Activated CD4-positive, alpha-beta T cell treated with anti-CD3 and anti-CD28 coated beads, Interleukin-2, amount 50 U/mL, for 4 hours (primary cell): ENCODE measurements around the gene MAPK4.

ENCODE experiments used
- DNase-seq, 2 experiments: peaks; one replicate each; pipeline ENCODE4 v3.0.0-alpha.2; 2020

The MAPK4 gene

DNA sequence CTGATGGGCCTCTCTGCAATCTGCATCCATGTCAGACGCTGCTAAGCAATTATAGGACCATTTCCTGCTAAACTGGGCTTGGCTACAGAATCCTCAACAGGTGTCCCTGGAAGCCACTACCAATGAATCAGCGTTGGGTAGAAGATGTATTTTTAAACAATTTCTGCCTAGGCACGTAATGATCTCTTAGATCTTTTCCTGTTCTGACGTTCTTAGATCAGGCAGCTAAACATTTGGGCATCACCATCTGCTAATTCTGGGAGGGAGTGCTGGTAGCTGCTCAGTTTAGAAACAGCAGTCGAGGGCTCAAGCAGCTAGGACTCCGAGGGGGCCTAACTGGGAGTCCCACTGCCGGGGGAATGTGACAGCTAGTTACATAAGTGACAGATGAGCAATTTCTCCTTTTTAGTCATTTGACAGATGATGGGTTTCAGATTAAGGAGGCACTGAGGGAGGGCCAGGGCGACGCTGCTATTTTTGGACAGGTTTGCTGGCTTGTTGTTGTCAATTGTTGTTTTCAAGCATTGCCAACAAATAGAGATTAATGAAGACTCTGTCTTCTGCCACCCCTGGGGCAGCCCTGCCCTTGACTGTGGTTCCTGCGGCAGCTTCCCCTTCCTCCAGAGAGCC, 167.2 kb downstream of the MAPK4 start:
- no peak for DNase-seq

DNA sequence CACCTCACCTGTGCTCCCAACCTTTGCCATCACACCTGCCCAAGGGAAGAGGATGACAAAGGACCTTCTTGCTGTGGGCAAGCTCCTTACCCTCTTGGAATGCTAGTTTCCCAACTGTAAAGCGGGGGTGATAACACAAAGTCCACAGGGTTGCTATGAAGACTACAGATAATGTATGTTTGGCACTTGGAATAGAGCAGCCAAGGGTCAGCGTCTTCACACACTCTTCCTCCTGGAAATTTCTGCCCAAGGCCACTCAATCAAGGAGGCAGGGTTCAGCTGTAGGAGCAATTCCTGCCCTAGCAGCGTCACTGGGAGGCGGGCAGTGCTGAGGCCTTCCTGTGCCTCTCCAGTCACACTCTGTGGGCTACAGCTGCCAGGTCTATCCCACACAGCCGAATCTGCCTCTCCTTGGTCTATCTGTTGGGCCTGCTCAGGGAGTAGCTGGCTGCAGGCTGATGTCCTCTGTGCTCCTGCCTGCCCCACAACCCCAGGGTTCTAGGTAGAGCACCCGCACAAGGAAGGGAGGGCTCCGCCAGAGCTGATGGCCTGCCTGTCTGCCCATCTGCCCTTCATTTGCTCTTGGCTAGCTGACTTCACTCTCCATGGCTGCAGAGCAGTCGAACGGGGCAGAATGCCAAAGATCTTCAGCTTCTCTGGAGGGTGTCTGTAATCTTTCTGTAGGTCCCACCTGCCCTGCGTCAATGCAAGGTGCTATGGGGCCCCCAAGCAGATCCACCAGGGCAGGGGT, 168.0 kb downstream of the MAPK4 start:
- no peak for DNase-seq

DNA sequence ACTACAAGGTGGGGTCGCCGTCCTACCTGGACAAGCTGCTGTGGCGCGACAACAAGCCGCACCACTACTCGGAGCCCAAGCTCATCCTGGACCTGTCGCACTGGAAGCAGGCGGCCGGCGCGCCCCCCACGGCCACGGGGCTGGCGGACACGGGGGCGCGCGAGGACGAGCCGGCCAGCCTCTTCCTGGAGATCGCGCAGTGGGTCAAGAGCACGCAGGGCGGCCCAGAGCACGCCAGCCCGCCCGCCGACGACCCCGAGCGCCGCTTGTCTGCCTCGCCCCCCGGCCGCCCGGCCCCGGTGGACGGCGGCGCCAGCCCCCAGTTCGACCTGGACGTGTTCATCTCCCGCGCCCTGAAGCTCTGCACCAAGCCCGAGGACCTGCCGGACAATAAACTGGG, 169.5 kb downstream of the MAPK4 start:
- DNase-seq: no peak

DNA sequence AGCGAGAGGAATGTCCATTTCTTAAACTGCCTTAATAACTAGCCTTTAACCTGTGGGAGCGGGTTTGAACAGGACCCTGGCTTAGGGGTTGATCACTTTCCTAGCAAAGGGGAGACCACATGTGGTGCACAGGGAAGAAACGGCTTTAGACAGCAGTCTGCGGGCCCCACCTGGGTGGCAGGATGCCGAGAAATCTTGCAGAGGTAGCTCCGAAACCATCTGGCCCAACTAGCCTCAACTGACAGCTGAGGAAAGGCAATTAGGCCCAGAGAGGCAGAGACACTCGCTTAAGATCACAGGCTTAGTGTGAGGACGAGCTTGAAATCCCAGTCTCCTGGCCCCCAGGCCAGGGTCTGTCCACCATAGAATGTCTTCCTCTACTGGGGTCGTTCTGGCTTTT, 170.1 kb downstream of the MAPK4 start:
- no peak for DNase-seq

DNA sequence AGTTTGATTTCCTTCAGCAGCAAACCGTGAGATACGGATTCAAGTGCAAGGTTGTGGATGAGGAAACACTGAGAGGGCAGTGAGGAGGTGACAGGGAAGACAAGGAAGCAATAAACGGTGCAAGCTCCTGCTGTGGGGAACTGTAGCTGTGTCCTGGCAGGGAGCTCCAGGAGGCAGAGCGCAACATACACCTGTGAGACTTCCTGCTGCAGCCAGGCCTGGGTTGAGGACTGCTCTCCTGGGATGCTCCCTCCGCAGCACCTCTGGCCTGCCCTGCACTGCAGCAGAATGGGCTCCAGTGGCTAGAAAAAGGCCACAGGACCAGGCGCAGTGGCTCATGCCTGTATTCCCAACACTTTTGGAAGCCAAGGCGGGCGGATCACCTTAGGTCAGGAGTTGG, 174.5 kb downstream of the MAPK4 start:
- no peak for DNase-seq

DNA sequence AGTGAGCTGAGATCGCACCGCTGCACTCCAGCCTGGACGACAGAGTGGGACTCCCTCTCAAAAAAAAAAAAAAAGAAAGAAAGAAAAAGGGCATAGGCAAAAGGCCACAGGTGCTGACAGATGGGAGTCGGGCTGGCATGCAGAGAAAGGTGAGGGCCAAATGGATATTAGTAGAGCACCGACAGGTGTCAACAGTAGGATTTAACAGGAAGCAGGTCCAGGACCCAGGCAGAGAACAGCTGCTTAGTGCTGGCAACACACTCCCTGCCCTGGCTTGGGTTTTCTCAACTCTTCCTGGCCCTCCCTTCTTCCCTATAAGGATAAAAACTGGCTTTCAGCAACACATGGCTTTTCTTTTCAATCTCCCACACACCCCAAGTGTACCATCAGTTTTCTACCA, 175.0 kb downstream of the MAPK4 start:
- no peak for DNase-seq

DNA sequence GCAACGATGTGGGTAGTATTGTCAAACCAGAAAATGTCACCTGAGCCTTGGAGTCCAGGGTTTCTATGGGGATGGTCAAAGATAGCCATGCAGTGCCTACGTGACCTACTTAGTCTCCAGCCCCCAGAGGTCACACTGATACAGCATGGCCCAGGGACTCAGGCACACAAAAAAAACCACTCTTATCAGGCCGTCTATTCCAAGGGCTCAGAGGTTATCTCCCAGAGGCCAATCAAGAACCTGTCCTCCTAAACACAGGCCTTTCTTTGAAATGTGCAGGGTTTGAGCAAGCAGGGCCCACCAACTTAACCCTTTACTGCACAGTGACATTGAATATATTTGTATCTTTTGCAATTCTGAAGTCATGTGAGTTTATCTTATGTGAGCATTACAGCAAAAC, 177.2 kb downstream of the MAPK4 start:
- no peak for DNase-seq

DNA sequence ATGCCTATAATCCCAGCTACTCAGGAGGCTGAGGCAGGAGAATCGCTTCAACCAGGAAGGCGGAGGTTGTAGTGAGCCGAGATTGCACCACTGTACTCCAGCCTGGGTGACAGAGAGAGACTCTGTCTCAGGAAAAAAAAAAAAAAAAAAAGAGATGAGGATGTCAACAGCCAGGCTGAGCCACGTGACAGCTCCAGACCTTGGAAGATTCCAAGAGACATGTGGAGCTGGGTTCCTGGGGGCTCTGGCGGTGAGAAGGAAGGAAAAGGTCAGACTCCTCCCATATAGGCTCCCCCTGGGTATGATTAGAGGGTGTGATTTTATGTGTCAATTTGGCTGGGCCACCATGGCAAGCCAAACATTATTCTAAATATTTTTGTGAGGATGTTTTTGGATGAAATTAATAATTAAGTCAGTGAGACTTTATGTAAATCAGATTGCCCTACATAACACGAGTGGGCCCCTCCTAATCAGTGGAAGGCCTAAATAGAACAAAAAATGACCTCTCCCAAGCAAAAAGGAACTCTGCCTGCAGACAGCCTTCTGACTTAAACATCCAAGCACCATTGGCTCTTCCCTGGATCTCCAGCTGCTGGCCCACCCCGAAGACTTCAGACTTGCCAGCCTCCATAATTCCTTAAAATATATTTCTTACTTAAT, 178.3 kb downstream of the MAPK4 start:
- DNase-seq: no peak

DNA sequence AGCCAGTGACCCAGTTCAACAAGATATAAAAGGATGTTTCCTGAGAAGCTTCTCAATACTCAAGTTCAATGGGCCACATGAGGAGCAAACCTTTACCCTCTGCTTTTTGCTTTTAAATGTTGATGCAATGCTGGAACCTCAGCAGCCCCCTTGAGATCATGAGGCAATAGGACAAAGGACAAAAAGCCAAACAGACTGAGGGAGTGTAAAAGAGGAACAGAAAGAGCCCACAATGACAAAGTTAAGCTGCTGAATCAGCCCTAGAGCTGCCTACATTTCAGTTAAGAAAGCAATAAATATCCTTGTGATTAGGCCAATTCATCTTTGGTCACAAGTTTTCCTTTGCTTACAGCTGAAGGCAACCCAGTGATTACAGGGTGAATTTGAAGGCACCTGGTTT, 183.1 kb downstream of the MAPK4 start:
- no peak for DNase-seq

DNA sequence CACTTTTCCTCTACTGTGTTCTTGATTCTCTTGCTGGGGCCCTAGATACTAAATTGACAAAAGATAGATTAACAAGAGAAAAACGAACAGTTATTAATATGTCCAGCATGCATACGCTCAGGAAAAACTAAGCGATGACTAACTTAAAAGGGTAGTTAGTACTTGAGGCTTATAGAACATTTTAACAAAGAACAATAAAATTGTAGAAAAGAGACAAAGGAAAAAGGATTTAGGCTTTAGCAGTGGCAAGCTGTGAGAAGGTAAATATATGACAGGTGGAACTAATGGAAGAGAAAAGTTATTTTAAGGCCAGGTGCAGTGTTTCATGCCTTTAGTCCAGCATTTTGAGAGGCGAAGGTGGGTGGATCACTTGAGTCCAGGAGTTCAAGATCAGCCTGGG, 184.4 kb downstream of the MAPK4 start:
- DNase-seq: no peak

DNA sequence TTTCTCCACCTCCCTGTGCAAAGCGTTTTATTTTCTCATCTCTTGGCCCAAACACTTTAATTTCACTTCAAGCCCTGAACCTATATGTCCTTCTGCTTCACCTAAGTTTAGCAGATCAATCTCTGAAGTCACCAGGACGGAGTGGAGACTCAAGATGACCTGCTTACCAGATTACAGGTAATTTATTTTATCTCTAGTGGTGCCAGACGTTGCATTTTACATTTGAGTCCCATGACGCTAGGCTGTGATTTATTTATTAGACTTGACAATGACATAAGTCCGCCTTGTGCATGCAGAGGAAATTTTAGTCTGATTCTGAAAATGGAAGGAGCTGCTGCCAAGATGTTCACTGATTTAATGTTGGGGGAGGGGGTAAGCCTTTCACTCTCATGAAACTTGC, 186.1 kb downstream of the MAPK4 start:
- no peak for DNase-seq

DNA sequence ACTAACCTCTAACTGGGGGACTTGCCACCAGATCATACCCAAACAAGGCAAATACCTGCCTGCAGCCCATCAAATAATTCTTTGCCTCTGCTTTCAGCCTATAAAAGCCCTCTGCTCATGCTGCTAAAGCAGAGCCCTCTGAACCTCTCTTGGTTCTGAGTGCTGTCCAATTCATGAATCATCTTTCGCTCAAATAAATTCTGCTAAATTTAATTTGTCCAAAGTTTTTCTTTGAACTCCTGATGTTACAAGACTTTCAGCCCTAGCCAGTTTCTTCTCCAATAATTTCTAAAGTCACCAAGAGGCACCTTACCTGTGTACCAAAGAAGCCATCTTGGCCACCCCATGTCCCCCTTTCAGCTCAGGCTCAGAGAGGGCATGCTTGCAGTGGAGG, 188.0 kb downstream of the MAPK4 start:
- DNase-seq: no peak

DNA sequence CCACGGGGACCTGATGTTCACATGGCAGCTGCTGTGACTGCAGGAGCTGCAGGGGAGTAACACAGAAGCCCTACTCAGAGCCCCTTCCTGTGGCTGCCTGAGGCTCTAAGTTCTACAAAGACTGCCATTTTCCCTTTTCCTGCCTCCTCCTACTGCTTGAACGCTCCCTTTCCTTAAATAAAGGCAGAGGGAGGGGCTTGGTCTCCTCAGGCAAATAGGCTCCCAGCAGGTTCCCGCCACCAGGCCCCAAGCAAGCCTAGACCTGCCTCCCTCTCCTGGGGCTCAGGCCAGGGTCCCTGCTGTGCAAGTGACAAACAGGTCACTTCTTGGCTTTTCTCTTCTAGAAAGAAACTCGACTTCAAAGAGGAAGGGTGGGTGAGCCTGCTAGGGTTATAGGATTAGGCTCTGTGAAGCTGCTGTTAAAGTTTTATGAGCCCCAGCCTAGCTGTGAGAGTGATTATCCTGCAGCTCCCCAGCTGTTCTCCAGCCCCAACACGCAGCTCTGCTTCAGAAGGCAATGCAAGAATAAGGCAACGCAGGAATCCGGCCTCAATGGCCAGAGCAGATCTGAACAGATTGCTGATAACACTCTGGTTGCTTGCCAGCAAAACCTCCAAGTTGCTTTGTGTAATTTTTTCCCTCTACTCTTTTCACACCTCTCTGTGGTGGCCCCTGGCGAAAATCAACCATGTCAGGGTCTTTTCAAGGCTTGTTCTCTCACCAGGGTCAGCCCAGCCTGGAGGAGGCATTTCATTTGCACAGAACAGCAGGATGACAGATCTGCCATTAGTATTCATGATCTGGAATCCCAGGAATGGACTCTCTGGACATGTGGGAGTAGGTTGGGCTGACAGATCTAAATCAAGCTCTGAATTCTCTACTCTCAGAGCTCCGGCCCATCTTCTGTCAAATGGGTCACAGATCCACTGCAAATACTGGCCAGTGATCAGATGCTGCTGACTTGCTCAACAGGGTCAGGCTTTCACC, 188.6 kb downstream of the MAPK4 start:
- no peak for DNase-seq

DNA sequence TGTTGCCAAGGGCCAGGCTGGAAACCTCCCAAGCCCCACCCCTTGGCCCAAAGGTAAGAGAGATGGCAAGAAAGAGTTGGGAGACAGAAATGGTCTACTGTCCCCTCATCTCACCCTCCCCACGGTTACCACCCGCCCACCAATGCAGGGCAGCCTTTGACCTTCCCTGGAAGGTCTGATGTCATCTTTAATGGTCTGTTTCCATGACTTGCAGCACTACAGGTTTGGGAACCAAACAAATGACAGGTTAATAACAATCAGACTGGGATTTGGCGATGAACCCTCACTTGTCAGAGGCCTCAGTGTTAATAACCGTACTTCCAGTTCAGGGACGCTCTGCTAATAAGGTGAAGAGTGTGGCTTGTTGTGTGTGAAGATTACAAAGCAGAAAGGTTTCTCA, 189.5 kb downstream of the MAPK4 start:
- DNase-seq: no peak

DNA sequence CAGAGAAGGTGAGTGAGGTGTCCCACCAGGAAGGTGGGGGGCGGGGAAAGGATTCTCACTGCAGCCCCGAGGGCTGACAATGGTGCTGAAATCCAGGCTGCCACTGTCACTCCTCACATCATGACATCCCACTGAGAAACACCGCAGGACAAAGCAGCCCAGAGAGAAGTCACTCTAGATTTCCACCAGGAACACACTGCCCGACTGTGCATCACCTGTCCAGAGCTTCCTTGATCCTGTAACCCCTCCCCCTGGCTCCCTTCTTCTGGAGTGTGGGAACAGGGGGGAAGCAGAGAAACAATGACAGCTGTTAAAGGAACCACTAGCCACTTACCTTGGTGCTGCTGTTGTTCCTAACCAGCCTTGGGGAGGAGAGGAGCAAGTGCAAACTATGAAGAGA, 190.1 kb downstream of the MAPK4 start:
- DNase-seq: no peak

DNA sequence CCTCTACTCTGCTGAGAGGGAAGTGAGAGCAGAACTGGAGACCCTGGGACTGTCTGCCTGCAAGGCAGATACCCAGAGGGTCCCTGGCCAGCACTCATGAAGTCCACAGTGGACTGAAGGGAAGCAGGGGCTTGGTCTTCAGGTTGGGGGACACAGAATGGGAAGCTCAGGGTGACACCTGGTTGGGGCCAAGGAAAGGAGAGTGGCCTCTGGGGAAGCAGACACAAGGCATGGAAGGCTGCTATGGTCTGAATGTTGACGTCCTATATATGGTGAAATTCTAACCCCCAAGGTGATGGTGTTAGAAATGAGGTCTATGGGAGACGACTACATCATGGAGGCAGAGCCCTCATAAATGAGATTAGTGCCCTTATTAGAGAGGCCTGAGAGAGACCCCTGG, 190.7 kb downstream of the MAPK4 start:
- DNase-seq: no peak

DNA sequence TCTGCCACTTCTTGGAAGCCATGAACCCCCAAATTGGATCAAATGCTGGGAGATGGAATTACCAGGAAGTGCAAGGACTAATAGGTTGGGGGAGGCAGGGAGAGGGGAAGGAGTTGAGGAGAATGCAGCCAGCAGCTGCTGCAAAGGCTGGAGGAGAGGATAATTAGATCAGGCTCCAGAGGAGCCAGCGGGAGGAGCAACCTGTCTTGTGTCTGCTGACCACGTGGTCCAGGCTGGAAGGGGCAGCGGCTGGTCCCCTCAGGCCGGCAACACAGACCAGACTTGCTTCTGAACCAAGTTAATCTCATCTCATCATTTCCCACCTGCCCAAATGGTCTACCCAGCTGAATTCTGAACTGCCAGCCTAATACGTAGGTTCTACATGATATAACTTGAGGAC, 191.6 kb downstream of the MAPK4 start:
- DNase-seq: no peak

DNA sequence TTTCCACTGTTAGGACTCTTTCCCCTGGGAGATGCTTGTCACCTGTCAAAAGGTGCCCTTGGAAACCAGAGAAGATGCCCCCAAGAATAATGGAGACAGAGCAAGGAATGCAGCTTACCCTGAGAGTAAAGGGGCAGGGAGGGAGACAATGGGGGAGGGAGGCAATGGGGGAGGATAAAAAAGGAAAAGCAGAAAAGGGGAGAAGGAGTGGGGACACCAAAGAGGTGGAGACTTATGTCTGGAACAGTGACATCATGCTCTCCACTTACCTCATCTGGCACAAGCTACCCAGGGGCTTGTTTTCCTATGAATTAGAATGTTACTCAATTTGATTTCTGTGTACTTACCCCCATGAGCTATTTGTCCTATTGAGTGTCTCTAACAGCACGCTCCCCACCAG, 192.1 kb downstream of the MAPK4 start:
- DNase-seq: no peak

DNA sequence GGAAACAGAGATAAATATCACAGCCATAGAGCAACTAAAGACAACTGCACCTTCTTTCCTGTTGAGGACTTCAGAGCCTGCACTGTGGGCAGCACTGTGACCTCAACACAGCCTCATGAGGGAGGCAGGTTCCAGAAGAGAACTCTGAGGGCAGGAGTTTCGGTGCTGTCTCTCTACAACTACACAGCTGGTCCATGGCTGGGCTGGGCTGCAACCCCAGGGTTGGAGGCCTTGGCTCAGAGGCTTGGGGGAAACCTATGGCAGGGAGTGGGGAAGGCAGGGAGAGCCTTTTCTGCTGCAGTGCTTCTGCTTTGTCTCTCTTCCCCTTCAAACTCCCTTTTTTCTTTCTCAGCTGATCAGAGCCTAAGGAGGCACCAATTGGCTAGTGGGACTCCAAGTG, 193.4 kb downstream of the MAPK4 start:
- DNase-seq: no peak

DNA sequence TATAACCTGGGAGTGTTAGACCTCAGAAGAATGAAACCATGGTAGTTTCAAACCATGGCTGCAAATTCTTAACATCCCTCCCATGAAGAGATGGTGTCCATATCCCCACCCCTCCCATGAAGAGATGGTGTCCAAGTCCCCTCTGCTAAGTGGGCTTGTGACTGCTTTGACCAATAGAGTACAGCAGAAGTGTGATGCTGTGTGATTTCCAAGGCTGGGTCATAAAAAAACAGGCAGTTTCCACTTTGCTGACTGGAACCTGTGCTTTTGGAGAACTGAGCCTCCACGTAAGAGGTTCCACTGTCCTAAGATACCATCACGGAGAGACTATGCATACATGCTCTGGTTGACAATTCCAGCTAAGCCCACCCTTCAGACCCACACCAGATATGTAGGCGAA, 194.4 kb downstream of the MAPK4 start:
- no peak for DNase-seq

DNA sequence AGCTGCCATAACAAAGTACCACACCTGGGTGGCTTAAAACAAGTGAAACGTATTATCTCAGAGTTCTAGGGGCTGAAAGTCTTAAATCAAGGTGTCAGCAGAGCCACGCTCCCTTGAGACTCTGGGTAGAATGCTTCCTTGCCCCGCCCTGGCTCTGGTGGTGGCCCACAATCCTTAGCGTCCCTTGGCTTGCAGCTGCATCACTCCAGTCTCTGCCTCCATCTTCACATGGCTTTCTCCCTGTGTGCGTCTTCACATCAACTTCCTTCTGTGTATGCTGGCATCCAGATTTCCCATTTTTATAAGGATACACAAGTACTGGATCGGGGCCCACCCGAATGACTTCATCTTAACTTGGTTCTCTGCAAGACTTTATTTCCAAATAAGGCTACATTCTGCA, 197.5 kb downstream of the MAPK4 start:
- DNase-seq: no peak

DNA sequence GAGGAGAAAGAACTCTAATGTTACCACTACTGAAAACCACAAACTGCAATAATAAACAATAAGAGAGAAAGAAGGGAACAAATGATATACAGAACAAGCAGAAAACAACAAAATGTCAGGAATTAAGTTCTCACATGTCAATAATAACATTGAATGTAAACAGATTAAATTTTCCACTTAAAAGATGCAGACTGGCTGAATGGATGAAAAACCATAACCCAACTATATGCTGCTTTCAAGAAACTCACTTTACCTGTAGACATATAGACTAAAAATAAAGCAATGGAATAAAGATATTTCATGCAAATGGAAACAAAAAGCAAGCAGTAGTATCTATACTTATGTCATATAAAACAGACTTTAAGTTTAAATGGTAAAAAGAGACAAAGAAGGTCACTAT, 209.6 kb downstream of the MAPK4 start:
- DNase-seq: no peak

DNA sequence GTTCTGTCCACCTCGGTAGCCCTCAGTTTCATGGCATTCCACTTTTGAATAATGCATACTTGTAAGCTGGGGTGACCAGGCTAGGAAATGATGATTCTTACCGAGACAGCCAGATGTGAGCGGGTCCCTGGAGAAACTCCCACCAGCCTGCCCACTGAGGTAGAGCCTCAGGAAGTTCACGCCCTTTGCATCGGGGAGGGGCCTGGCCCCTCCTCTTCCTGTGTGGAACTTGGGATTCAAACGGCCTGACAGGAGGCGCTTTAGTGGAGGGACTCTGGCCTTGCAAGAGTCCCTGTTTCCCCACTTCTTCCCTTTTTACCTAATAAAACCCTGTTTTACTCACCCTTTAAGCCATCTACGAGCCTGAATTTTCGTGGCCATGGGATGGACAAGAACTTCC, 215.3 kb downstream of the MAPK4 start:
- no peak for DNase-seq
